Measurements from ENCODE around the gene CHN2.

GRCh38 chr7:29194206-29194593 lies 375 bp upstream of the CHN2 start:
- TF ChIP-seq POLR2AphosphoS5 (IDR thresholded peaks at IDR 0.05; ENCODE audit: low read depth, low read length) (no peak), TAF1 (IDR thresholded peaks at IDR 0.05; ENCODE audit: low read depth, low read length) (no peak), SPI1 (IDR thresholded peaks at IDR 0.05; ENCODE audit: low read depth, low read length) (no peak), POLR2A (IDR thresholded peaks at IDR 0.05; ENCODE audit: low read depth, low read length) (no peak), POU2F2 (IDR thresholded peaks at IDR 0.05; ENCODE audit: low read depth, low read length) (no peak), PAX5 (IDR thresholded peaks at IDR 0.05; ENCODE audit: insufficient read depth, low read length, severe bottlenecking) (no peak)
